Activated gamma-delta T cell treated with anti-CD3 and anti-CD28 coated beads, Interleukin-2, amount 50 U/mL, for 16 hours (primary cell): Measurements from ENCODE around the gene CDH23.

Experiments
- DNase-seq: peaks from one replicate; pipeline ENCODE4 v3.0.0-alpha.2; 2020; ENCODE audit warnings: low read depth

Gene CDH23

GRCh38 chr10:71423250-71423649 is 26.5 kb downstream of the CDH23 start:
- no peak for DNase-seq

- no peak for DNase-seq
These were observed 27.2 kb downstream of the CDH23 start for GRCh38 chr10:71423901-71424300.

- DNase-seq, result no peak
These were observed 27.9 kb downstream of the CDH23 start for GRCh38 chr10:71424496-71425194.

GRCh38 chr10:71426058-71426605 is 29.4 kb downstream of the CDH23 start:
- no peak for DNase-seq

GRCh38 chr10:71427246-71427645 is 30.5 kb downstream of the CDH23 start:
- DNase-seq, result no peak

GRCh38 chr10:71429304-71429703 is 32.6 kb downstream of the CDH23 start:
- DNase-seq, result no peak

- no peak for DNase-seq
These were observed 33.2 kb downstream of the CDH23 start for GRCh38 chr10:71429929-71430328.

GRCh38 chr10:71431239-71432100 is 34.8 kb downstream of the CDH23 start:
- DNase-seq, result no peak

GRCh38 chr10:71432101-71432905 is 35.6 kb downstream of the CDH23 start:
- no peak for DNase-seq

GRCh38 chr10:71432956-71433767 is 36.4 kb downstream of the CDH23 start:
- DNase-seq, result no peak

- peak; percentile 9 for DNase-seq
These were observed 37.3 kb downstream of the CDH23 start for GRCh38 chr10:71433768-71434744.

GRCh38 chr10:71434760-71435394 is 38.2 kb downstream of the CDH23 start:
- DNase-seq, result no peak

GRCh38 chr10:71435571-71436267 is 39.0 kb downstream of the CDH23 start:
- no peak for DNase-seq

- DNase-seq, result no peak
These were observed 39.8 kb downstream of the CDH23 start for GRCh38 chr10:71436268-71437125.

GRCh38 chr10:71437537-71438092 is 40.9 kb downstream of the CDH23 start:
- DNase-seq, result no peak

GRCh38 chr10:71438761-71439160 is 42.0 kb downstream of the CDH23 start:
- no peak for DNase-seq

GRCh38 chr10:71439670-71440425 is 43.1 kb downstream of the CDH23 start:
- DNase-seq, result no peak
